Measurements from ENCODE around the gene TESK1.

GRCh38 chr9:35564658-35565061, 40.4 kb upstream of the TESK1 start:
- TF ChIP-seq CTCF (IDR thresholded peaks at IDR 0.05; ENCODE audit: low read depth, low read length): no peak
- no peak for TF ChIP-seq POLR2A (IDR thresholded peaks at IDR 0.05; ENCODE audit: extremely low read depth, insufficient read length)
